K562 (cell line): ENCODE results near the gene NCOA6. TPM values are rescaled to one million over a fixed set of nuclear protein-coding genes. Genes with fewer than 3 reads are reported as not detected.

Experiments used
- ATAC-seq: fragments of 200-7000 bp; cut with Tn5 transposase; 3 replicates; pipeline ENCODE4 v1.9.1; 2020; ENCODE audit warnings: moderate library complexity
- BruUV-seq: library from RNA; stranded (reverse); fragments of 400-500 nt; replicated peaks from 2 replicates; lab custom pipeline; 2021; lab: Mats Ljungman, UMichigan
- CTCF ChIA-PET: fragments of 300-600 bp; formaldehyde crosslinking; extraction: SDS; loops from one replicate; lab custom pipeline; 2021; ENCODE audit warnings: low intra/inter-chr PET ratio; lab: Yijun Ruan, JAX
- POLR2A ChIA-PET: fragments of 300-600, 350-650 bp; sonication (Branson Sonifier 250); formaldehyde crosslinking; extraction: SDS; loops from one replicate; lab custom pipeline; 2021; ENCODE audit warnings: antibody characterized with exemption, inconsistent platforms; lab: Yijun Ruan, JAX
- DNase-seq, 4 experiments: peaks; one replicate each; pipeline versions ENCODE4 v3.0.0 to v3.0.0-alpha.2; 2011 to 2018; ENCODE audit warnings: low spot score in 3 of 4, mixed read lengths in 3 of 4; ENCODE audit errors: extremely low read depth in 1 of 4
- FAIRE-seq: peaks from 2 replicates; lab custom pipeline; 2011; peaks lifted over from hg19 to GRCh38; lab: Jason Lieb, UNC
- H2AFZ ChIP-seq: 2 replicates; pipeline ENCODE4 v1.6.0; 2011; ENCODE audit warnings: low read depth, low read length, control low read depth, inconsistent platforms
- H3K27ac ChIP-seq: fragments of 200-600 bp; 3 replicates; pipeline ENCODE4 v1.8.0; 2011; ENCODE audit warnings: low read depth, mild to moderate bottlenecking, control low read depth, inconsistent platforms, low read length, moderate library complexity, mixed read lengths; ENCODE audit errors: extremely low read depth
- H3K27me3 ChIP-seq, 2 experiments: fragments of 300-600 bp in 1 of 2; 2 replicates in 1 of 2; 3 replicates in 1 of 2; pipeline versions ENCODE4 v1.6.0 to v1.8.0; 2011; ENCODE audit warnings: inconsistent platforms in 2 of 2, low read length in 2 of 2, mild to moderate bottlenecking in 1 of 2, mixed read lengths in 1 of 2, moderate library complexity in 1 of 2; ENCODE audit not compliant: control insufficient read depth in 2 of 2, insufficient read depth in 2 of 2
- H3K36me3 ChIP-seq: fragments of 300-600 bp; 3 replicates; pipeline ENCODE4 v1.8.0; 2011; ENCODE audit warnings: mild to moderate bottlenecking, low read length, inconsistent platforms; ENCODE audit not compliant: control insufficient read depth, insufficient read depth
- H3K4me1 ChIP-seq, 2 experiments: fragments of 200-600 bp in 1 of 2; replicated peaks in 1 of 2; 2 replicates in 1 of 2; 3 replicates in 1 of 2; pipeline versions ENCODE4 v1.5.1 to v1.8.0; 2011; ENCODE audit warnings: inconsistent platforms in 2 of 2, low read length in 2 of 2, mild to moderate bottlenecking in 1 of 2, mixed read lengths in 1 of 2, moderate library complexity in 1 of 2; ENCODE audit not compliant: control insufficient read depth in 2 of 2, insufficient read depth in 2 of 2
- H3K4me2 ChIP-seq: 2 replicates; pipeline ENCODE4 v1.6.1; 2011; ENCODE audit warnings: low read length, control low read depth, inconsistent platforms, mixed read lengths; ENCODE audit not compliant: insufficient read depth
- H3K4me3 ChIP-seq: fragments of 200-600 bp; sonication (generic), shearing (Covaris generic); 2 replicates; pipeline ENCODE4 v1.5.1; 2016; ENCODE audit warnings: control low read depth, inconsistent platforms
- H3K79me2 ChIP-seq: fragments of 200-600 bp; 3 replicates; pipeline ENCODE4 v1.8.0; 2011; ENCODE audit warnings: low read length, inconsistent platforms; ENCODE audit not compliant: control insufficient read depth, insufficient read depth
- H3K9ac ChIP-seq, 2 experiments: 2 replicates each; pipeline versions ENCODE4 v1.6.0 to v1.6.1; 2011; ENCODE audit warnings: low read depth in 2 of 2, low read length in 2 of 2, control low read depth in 1 of 2, inconsistent platforms in 1 of 2, mild to moderate bottlenecking in 1 of 2, mixed read lengths in 1 of 2; ENCODE audit not compliant: insufficient read depth in 1 of 2
- H3K9me1 ChIP-seq: one replicate; pipeline ENCODE4 v1.6.0; 2011; ENCODE audit warnings: inconsistent platforms, mild to moderate bottlenecking, low read length, moderate library complexity; ENCODE audit not compliant: control insufficient read depth, insufficient read depth
- H3K9me3 ChIP-seq: replicated peaks from 2 replicates; pipeline ENCODE4 v1.5.1; 2011; ENCODE audit warnings: low read depth, low read length, inconsistent platforms; ENCODE audit not compliant: control insufficient read depth, insufficient read depth
- H4K20me1 ChIP-seq: replicated peaks from 2 replicates; pipeline ENCODE4 v1.6.1; 2011; ENCODE audit warnings: low read length, inconsistent platforms, mixed read lengths; ENCODE audit not compliant: control insufficient read depth, insufficient read depth
- AFF1 ChIP-seq, 2 experiments: fragments of 450-650 bp; IDR thresholded peaks; 2 replicates each; pipeline ENCODE4 v1.6.1; 2018; ENCODE audit warnings: mild to moderate bottlenecking in 2 of 2, low read depth in 1 of 2; ENCODE audit not compliant: partially characterized antibody in 2 of 2
- ATF3 ChIP-seq, 2 experiments: fragments of 450-650 bp in 1 of 2; sonication (generic) in 1 of 2; formaldehyde crosslinking in 1 of 2; IDR thresholded peaks in 1 of 2; conservative IDR thresholded peaks in 1 of 2; 2 replicates each; pipeline versions ENCODE4 v1.6.1 to v1.8.1; 2016 to 2023; ENCODE audit warnings: mild to moderate bottlenecking in 2 of 2, moderate library complexity in 2 of 2, inconsistent platforms in 1 of 2, missing genetic modification reagents in 1 of 2
- ELK1 ChIP-seq: sonication (generic); formaldehyde crosslinking; IDR thresholded peaks from 2 replicates; pipeline ENCODE4 v1.8.1; 2022; ENCODE audit warnings: missing genetic modification reagents
- GABPA ChIP-seq: fragments of 200-800 bp; sonication (Bioruptor generic); conservative IDR thresholded peaks from 2 replicates; pipeline ENCODE4 v1.6.1; 2016; ENCODE audit warnings: low read depth, missing genetic modification characterization, missing compliant biosample characterization
- HCFC1 ChIP-seq: IDR thresholded peaks from 2 replicates; pipeline ENCODE4 v1.6.1; 2012; ENCODE audit warnings: low read depth, low read length, improper control_type of control experiment
- MYC ChIP-seq, 2 experiments: fragments of 250-450 bp in 1 of 2; sonication (Bioruptor Pico) in 1 of 2; IDR thresholded peaks; 2 replicates each; pipeline versions ENCODE4 v1.5.1 to v1.6.1; 2012 to 2021; ENCODE audit warnings: low read depth in 2 of 2, borderline replicate concordance in 1 of 2, improper control_type of control experiment in 1 of 2, low read length in 1 of 2, mild to moderate bottlenecking in 1 of 2, moderate library complexity in 1 of 2
- NR3C1 ChIP-seq: sonication (generic); formaldehyde crosslinking; IDR thresholded peaks from 2 replicates; pipeline ENCODE4 v1.8.1; 2022; ENCODE audit warnings: missing genetic modification reagents
- NRF1 ChIP-seq, 2 experiments: fragments of 450-650 bp; IDR thresholded peaks in 1 of 2; conservative IDR thresholded peaks in 1 of 2; 2 replicates each; pipeline ENCODE4 v1.6.1; 2014; ENCODE audit warnings: mild to moderate bottlenecking in 2 of 2
- PPARD ChIP-seq: fragments of 250-450 bp; sonication (Bioruptor Pico); IDR thresholded peaks from 2 replicates; pipeline ENCODE4 v1.8.0; 2022; ENCODE audit warnings: inconsistent platforms, mild to moderate bottlenecking, moderate library complexity
- SAFB ChIP-seq: fragments of 200-400 bp; formaldehyde crosslinking; IDR thresholded peaks from 2 replicates; pipeline ENCODE4 v1.6.1; 2017; ENCODE audit warnings: low read depth, low read length, borderline replicate concordance
- TARDBP ChIP-seq: fragments of 450-650 bp; IDR thresholded peaks from 2 replicates; pipeline ENCODE4 v1.6.1; 2016
- ZBTB5 ChIP-seq: fragments of 450-650 bp; IDR thresholded peaks from 2 replicates; pipeline ENCODE4 v1.6.1; 2017; ENCODE audit warnings: antibody characterized with exemption
- WGBS: fragments of 100-300 bp; shearing (Covaris generic); methylation state at CpG from one replicate; pipeline ENCODE4 v1.1.6; 2016; ENCODE audit warnings: low coverage, mixed read lengths; ENCODE audit not compliant: insufficient coverage; ENCODE audit errors: missing lambda C conversion rate; 5-methylcytosine and 5-hydroxymethylcytosine counted together
- in situ Hi-C: fragments of 300-500 bp; cut with MboI; formaldehyde crosslinking; loops from 4 replicates; pipeline ENCODE4 v1.15.0; 2018; ENCODE audit warnings: inconsistent platforms, mixed read lengths
- intact Hi-C: fragments of 100-400 bp; cut with micrococcal nuclease; formaldehyde crosslinking; loops from 2 replicates; pipeline ENCODE4 v1.14.2; 2022
- polyA plus RNA-seq, 8 experiments: library from polyadenylated mRNA; depleted of rRNA in 4 of 8; stranded (reverse) in 5 of 8; unstranded in 3 of 8; fragments of >200 nt; fragmentation: Nextera tagmentation in 2 of 8; fragmentation: Illumina TruSeq in 1 of 8; extraction: Ambion mirVana in 2 of 8; extraction: Trizol in 1 of 8; gene quantifications; 2 replicates each; pipeline versions ENCODE4 v1.2.1 to v1.2.3, GENCODE V29; 2011 to 2014; ENCODE audit warnings: inconsistent platforms in 1 of 8, missing spikeins in 1 of 8
- total RNA-seq, 7 experiments: library from RNA; depleted of rRNA in 6 of 7; stranded (reverse); fragments of >200 nt in 6 of 7; fragmentation: Illumina TruSeq in 2 of 7; extraction: Trizol in 2 of 7; gene quantifications; 2 replicates each; pipeline versions ENCODE4 v1.2.1 to v1.2.3, GENCODE V29; 2011 to 2021; ENCODE audit warnings: low replicate concordance in 1 of 7

NCOA6 gene
- total and polyA plus RNA-seq, 9 of the 15 experiments (the other 6 are each of a cell fraction or from before 2014, with no cell fraction given) = 6.1 to 25.0 (median 9.5) TPM

GRCh38 chr20:34824452-34824805, 1.0 kb downstream of the NCOA6 start:
- Histone ChIP-seq H3K36me3 (0 out of 3 replicates have a peak, but pooled peaks cover 7% of the 10 kb centered on the region), H3K9me3 (no peaks in the 10 kb centered on the region), H2AFZ (peak overlapping the region; percentile 61), H3K4me2 (peak overlapping the region; percentile 94), H3K9me1 (no peaks in the 10 kb centered on the region), H4K20me1 (peaks cover 11% of the 10 kb centered on the region; the same call in 1 of the 2 replicates), H3K27me3 (no peaks in the 10 kb centered on the region), H3K9ac (peak overlapping the region; percentile 81 to 98), H3K4me3 (peak overlapping the region; percentile 83), H3K27ac (peak overlapping the region; percentile 91), H3K4me1 (peaks cover 11 to 20% of the 10 kb centered on the region in 2 experiments; a peak in 4 of 5 replicates), H3K79me2 (peaks cover 52% of the 10 kb centered on the region)
- BruUV-seq = no TSS peak
- intact Hi-C loops = no loop called here
- DNase-seq (peak; percentile 69 to 91 (median 76)), FAIRE-seq (peak; percentile 92), ATAC-seq (peak; percentile 93)
- 0% methylated on average over 2 of the region's 2 CpGs for WGBS
- POLR2A ChIA-PET = interaction anchor here (0.5 to 2.1 kb wide), 12 partner anchors 8 to 522 kb away, joined by 3 to 8 read pairs (median 3); no protein-coding TSS in a partner anchor
- CTCF ChIA-PET = interaction anchor here (0.8 kb wide), 1 partner anchor 512 kb away, joined by 5 read pairs; no protein-coding TSS in a partner anchor
- in situ Hi-C loops = no loop called here
- TF ChIP-seq NR3C1 = no peak
- no peak for TF ChIP-seq ELK1
- peak in 1 of 2 experiments; percentile 15; a peak in 1 of 4 replicates for TF ChIP-seq NRF1 (conservative IDR thresholded peaks at IDR 0.05 in 1 of 2, IDR thresholded peaks at IDR 0.05 in 1 of 2)
- TF ChIP-seq GABPA (tag) = no peak
- no peak for TF ChIP-seq MYC (IDR thresholded peaks at IDR 0.05; ENCODE audit: low read depth, low read length)
- TF ChIP-seq MYC (CRISPR knock-in tag; IDR thresholded peaks at IDR 0.05; ENCODE audit: borderline replicate concordance, low read depth) = no peak
- no peak for TF ChIP-seq ZBTB5
- no peak for TF ChIP-seq SAFB
- TF ChIP-seq ATF3 (IDR thresholded peaks at IDR 0.05) = no peak
- 0 out of 2 replicates have a peak, but pooled peaks have one; percentile 38 for TF ChIP-seq ATF3 (CRISPR knock-in tag; conservative IDR thresholded peaks at IDR 0.05)
- TF ChIP-seq PPARD (CRISPR knock-in tag) = no peak
- TF ChIP-seq AFF1 (IDR thresholded peaks at IDR 0.05; ENCODE audit: low read depth in 1 of 2, partially characterized antibody in 2 of 2) = peak in 1 of 2 experiments; percentile 17
- peak; percentile 11; the same call in 1 of the 2 replicates for TF ChIP-seq HCFC1
- TF ChIP-seq TARDBP = peak; percentile 42; the same call in 1 of the 2 replicates
